HL-60 (cell line): ENCODE data around the gene FUT3.

Source experiments
- DNase-seq, 2 experiments: peaks; one replicate each; pipeline ENCODE4 v3.0.0-alpha.2; 2010 to 2020; ENCODE audit warnings: low read depth in 1 of 2, low spot score in 1 of 2
- H3K27ac ChIP-seq: fragments of 250-450 bp; sonication (Bioruptor Pico); replicated peaks from 2 replicates; pipeline ENCODE4 v1.5.1; 2020; ENCODE audit warnings: mild to moderate bottlenecking, moderate library complexity
- H3K27me3 ChIP-seq: fragments of 250-450 bp; sonication (Bioruptor Pico); 2 replicates; pipeline ENCODE4 v1.5.1; 2021; ENCODE audit warnings: mild to moderate bottlenecking, moderate library complexity; ENCODE audit not compliant: insufficient read depth, poor library complexity, severe bottlenecking
- H3K4me3 ChIP-seq: replicated peaks from 2 replicates; pipeline ENCODE4 v1.5.1; 2011; ENCODE audit warnings: mild to moderate bottlenecking, control low read depth, low read length; ENCODE audit not compliant: insufficient read depth
- GABPA ChIP-seq: IDR thresholded peaks from 2 replicates; pipeline ENCODE4 v1.6.1; 2012; ENCODE audit warnings: low read depth
- POLR2AphosphoS5 ChIP-seq: IDR thresholded peaks from 2 replicates; pipeline ENCODE4 v1.6.1; 2012; ENCODE audit warnings: low read depth
- SPI1 ChIP-seq: IDR thresholded peaks from 2 replicates; pipeline ENCODE4 v1.6.1; 2012; ENCODE audit warnings: low read depth, mild to moderate bottlenecking, borderline replicate concordance
- TF ChIP-seq, protein P1 (sequence below): IDR thresholded peaks from 2 replicates; pipeline ENCODE4 v1.6.1; 2012; ENCODE audit warnings: low read depth; ENCODE audit not compliant: insufficient replicate concordance
- TF ChIP-seq, protein P2 (sequence below): IDR thresholded peaks from one replicate; pipeline ENCODE4 v1.5.1; 2011; ENCODE audit warnings: low read length, control low read depth, inconsistent platforms; ENCODE audit not compliant: insufficient read depth

Gene FUT3

DNA sequence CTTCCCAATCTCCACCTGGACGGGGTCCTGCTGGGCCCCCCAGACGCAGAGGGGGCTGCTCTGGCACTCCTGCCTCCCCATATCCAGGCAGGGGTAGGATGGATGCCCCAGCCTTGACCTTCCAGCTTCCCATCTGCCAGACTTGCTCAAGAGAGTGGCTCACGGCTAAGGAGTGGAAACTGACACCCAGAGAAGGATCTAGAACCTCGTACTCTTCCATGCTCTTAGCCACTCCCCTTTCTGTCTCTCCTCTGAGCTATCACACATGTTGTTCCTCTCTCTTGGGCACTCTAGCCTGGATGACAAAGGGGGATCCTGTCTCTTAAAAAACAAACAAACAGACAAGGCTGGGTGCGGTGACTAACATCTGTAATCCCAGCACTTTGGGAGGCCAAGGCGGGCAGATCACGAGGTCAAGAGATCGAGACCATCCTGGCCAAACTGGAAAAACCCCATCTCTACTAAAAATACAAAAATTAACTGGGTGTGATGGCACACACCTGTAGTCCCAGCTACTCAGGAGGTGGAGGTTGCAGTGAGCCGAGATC lies 31.2 kb upstream of the FUT3 start:
- no peak overlapping the region for H3K4me3 ChIP-seq
- DNase-seq: no peak
- TF ChIP-seq, protein P1, sequence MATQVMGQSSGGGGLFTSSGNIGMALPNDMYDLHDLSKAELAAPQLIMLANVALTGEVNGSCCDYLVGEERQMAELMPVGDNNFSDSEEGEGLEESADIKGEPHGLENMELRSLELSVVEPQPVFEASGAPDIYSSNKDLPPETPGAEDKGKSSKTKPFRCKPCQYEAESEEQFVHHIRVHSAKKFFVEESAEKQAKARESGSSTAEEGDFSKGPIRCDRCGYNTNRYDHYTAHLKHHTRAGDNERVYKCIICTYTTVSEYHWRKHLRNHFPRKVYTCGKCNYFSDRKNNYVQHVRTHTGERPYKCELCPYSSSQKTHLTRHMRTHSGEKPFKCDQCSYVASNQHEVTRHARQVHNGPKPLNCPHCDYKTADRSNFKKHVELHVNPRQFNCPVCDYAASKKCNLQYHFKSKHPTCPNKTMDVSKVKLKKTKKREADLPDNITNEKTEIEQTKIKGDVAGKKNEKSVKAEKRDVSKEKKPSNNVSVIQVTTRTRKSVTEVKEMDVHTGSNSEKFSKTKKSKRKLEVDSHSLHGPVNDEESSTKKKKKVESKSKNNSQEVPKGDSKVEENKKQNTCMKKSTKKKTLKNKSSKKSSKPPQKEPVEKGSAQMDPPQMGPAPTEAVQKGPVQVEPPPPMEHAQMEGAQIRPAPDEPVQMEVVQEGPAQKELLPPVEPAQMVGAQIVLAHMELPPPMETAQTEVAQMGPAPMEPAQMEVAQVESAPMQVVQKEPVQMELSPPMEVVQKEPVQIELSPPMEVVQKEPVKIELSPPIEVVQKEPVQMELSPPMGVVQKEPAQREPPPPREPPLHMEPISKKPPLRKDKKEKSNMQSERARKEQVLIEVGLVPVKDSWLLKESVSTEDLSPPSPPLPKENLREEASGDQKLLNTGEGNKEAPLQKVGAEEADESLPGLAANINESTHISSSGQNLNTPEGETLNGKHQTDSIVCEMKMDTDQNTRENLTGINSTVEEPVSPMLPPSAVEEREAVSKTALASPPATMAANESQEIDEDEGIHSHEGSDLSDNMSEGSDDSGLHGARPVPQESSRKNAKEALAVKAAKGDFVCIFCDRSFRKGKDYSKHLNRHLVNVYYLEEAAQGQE: no peak
- no peak for TF ChIP-seq GABPA
- TF ChIP-seq, protein P2, sequence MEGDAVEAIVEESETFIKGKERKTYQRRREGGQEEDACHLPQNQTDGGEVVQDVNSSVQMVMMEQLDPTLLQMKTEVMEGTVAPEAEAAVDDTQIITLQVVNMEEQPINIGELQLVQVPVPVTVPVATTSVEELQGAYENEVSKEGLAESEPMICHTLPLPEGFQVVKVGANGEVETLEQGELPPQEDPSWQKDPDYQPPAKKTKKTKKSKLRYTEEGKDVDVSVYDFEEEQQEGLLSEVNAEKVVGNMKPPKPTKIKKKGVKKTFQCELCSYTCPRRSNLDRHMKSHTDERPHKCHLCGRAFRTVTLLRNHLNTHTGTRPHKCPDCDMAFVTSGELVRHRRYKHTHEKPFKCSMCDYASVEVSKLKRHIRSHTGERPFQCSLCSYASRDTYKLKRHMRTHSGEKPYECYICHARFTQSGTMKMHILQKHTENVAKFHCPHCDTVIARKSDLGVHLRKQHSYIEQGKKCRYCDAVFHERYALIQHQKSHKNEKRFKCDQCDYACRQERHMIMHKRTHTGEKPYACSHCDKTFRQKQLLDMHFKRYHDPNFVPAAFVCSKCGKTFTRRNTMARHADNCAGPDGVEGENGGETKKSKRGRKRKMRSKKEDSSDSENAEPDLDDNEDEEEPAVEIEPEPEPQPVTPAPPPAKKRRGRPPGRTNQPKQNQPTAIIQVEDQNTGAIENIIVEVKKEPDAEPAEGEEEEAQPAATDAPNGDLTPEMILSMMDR: no peak
- H3K27me3 ChIP-seq: peaks cover 2% of the 10 kb centered on the region
- H3K27ac ChIP-seq: no peak overlapping the region

DNA sequence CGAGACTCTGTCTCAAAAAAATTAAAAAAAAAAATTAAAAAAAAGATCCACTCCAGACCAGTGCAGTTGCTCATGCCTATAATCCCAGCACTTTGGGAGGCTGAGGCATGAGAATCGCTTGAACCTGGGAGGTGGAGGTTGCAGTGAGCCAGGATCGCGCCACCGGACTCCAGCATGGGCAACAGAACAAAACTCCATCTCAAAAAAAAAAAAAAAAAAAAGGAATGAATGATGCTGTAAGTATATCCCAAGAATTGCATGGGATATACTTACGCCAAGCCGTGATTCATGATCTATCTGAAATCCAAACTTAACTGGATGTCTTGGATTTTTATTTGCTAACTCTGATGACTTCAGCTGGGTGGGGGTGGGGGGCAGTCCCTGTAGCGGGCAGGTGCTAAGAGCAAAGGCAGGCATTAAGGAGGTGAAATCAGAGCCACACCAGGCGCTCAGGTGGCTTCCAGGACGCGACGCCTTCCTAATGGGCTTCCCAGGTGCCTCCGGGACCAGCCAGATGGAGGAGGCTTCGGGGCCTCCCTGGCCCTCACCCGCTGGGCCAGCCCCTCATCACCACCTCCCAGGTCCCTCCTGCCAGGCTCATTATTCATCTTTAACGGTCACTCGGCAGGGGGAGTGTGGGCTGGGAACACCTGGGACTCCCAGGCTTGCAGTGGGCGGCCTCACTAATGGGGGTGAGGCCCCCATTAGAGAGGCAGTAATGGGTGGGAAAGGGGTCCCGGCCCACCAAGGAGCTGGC lies 30.5 kb upstream of the FUT3 start:
- DNase-seq: no peak

DNA sequence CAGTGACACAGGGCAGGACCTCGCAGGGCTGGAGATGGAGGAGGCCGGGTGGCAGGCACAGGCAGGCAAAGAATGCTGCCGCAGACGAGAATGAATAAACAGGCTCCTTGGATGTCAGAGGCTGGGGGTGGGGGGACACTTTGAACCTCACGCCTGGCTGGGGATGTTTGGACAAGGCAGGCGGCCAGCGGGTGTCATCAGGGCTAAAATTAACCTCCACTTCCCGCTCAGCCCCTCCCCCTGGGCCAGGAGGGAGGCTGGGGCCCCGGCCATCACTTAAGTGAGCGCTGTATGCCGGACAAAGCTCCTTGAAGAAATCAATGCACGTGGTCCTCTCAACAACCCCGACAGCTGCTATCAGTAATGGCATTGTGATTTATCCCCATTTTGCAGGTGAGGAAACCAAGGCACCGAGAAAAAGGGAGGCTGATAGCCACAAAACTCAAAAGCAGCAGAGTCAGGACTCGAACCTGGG lies 29.4 kb upstream of the FUT3 start:
- TF ChIP-seq POLR2AphosphoS5 (no peak), SPI1 (no peak), GABPA (no peak)
- TF ChIP-seq, protein P2: no peak
- TF ChIP-seq, protein P1: no peak
- Histone ChIP-seq H3K4me3 (no peak overlapping the region), H3K27ac (no peak overlapping the region), H3K27me3 (peaks cover 2% of the 10 kb centered on the region)
- no peak for DNase-seq

More for the DNA sequence above, 30.5 kb upstream of the FUT3 start:
- Histone ChIP-seq H3K27me3 (peaks cover 2% of the 10 kb centered on the region), H3K4me3 (no peak overlapping the region), H3K27ac (no peak overlapping the region)
- TF ChIP-seq SPI1: no peak
- TF ChIP-seq POLR2AphosphoS5: no peak
- TF ChIP-seq, protein P1: no peak
- TF ChIP-seq, protein P2: no peak
- no peak for TF ChIP-seq GABPA
